PC-9 (cell line): ENCODE results near the gene HSPBP1.

Experiments
- EZH2 ChIP-seq: fragments of 200-600 bp; sonication (generic); IDR thresholded peaks from 2 replicates; pipeline ENCODE4 v1.8.0; 2017; ENCODE audit warnings: antibody characterized with exemption, low read depth
- TF ChIP-seq, protein P1 (sequence below): fragments of 200-600 bp; sonication (generic); conservative IDR thresholded peaks from 2 replicates; pipeline ENCODE4 v1.6.1; 2017; ENCODE audit warnings: mixed run types, antibody characterized with exemption, mild to moderate bottlenecking, moderate library complexity

DNA sequence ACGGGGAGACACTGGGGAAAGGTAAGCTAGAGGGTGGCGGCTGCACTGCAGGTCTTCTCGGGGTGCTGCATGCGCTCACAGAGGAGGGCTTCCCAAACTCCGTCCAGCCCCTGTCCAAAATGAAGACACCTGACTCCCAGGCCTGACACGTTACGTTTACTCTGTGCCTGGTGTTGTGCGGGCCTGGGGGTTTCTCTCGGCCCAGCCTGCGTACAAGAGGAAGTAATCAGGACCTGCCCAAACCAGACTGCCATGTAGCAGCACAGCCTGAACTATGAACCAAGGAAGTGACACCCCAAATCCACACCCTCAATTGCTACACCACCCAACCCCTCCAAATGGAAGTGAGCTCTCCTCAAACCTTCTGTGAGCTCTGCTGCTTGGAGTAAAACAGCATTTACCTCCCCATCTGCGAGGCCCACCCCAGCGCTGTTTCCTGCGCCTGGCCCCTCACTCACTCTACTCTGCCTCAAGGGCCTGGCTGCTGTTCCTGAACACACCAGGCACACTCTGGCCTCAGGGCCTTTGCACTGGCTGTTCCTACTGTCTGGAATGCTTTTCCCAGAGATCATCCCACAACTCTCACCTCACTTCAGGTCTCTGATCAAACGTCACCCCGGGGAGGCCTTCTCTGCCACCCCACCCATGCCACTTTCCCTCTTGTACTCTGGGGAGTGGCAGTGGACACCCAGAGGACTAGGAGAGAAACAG, 3.0 kb downstream of the HSPBP1 start:
- TF ChIP-seq, protein P1, sequence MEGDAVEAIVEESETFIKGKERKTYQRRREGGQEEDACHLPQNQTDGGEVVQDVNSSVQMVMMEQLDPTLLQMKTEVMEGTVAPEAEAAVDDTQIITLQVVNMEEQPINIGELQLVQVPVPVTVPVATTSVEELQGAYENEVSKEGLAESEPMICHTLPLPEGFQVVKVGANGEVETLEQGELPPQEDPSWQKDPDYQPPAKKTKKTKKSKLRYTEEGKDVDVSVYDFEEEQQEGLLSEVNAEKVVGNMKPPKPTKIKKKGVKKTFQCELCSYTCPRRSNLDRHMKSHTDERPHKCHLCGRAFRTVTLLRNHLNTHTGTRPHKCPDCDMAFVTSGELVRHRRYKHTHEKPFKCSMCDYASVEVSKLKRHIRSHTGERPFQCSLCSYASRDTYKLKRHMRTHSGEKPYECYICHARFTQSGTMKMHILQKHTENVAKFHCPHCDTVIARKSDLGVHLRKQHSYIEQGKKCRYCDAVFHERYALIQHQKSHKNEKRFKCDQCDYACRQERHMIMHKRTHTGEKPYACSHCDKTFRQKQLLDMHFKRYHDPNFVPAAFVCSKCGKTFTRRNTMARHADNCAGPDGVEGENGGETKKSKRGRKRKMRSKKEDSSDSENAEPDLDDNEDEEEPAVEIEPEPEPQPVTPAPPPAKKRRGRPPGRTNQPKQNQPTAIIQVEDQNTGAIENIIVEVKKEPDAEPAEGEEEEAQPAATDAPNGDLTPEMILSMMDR: no peak
- TF ChIP-seq EZH2: no peak
